GM12878 (cell line): ENCODE data around the gene MBOAT1. TPM values are rescaled to one million over a fixed set of nuclear protein-coding genes. Genes with fewer than 3 reads are reported as not detected.

Experiments
- ATAC-seq: fragments of 200-7000 bp; cut with Tn5 transposase; 3 replicates; pipeline ENCODE4 v1.9.1; 2020; ENCODE audit warnings: mild to moderate bottlenecking, moderate library complexity
- BruUV-seq: library from RNA; stranded (reverse); fragments of 400-500 nt; replicated peaks from 2 replicates; lab custom pipeline; 2021; lab: Mats Ljungman, UMichigan
- CTCF ChIA-PET: fragments of 300-600 bp; sonication (Branson Sonifier 250); formaldehyde crosslinking; extraction: SDS; loops from one replicate; lab custom pipeline; 2021; ENCODE audit warnings: inconsistent platforms; lab: Yijun Ruan, JAX
- POLR2A ChIA-PET: fragments of 350-600 bp; formaldehyde crosslinking; extraction: SDS; loops from one replicate; lab custom pipeline; 2021; ENCODE audit warnings: inconsistent platforms; lab: Charles Lee
- RAD21 ChIA-PET: fragments of 300-600 bp; sonication (Branson Sonifier 250); formaldehyde crosslinking; loops from one replicate; lab custom pipeline; 2023; ENCODE audit warnings: antibody characterized with exemption; ENCODE audit not compliant: unreplicated experiment; lab: Charles Lee
- SMC1A ChIA-PET: fragments of 300-600 bp; sonication (Branson Sonifier 250); formaldehyde crosslinking; loops from one replicate; lab custom pipeline; 2023; ENCODE audit not compliant: unreplicated experiment, uncharacterized antibody; lab: Charles Lee
- DNase-seq: peaks from one replicate; pipeline ENCODE4 v3.0.0-alpha.2; 2011; ENCODE audit warnings: low read depth, low spot score
- FAIRE-seq: peaks from 3 replicates; lab custom pipeline; 2011; peaks lifted over from hg19 to GRCh38; lab: Jason Lieb, UNC
- H2AFZ ChIP-seq: 2 replicates; pipeline ENCODE4 v1.6.0; 2011; ENCODE audit warnings: low read depth, low read length, control low read depth; ENCODE audit not compliant: control insufficient read depth
- H3K27ac ChIP-seq: 2 replicates; pipeline ENCODE4 v1.5.1; 2011; ENCODE audit warnings: control low read depth; ENCODE audit not compliant: control insufficient read depth, insufficient read depth
- H3K27me3 ChIP-seq, 2 experiments: replicated peaks in 1 of 2; 2 replicates each; pipeline versions ENCODE4 v1.6.0 to v1.6.1; 2011; ENCODE audit warnings: low read length in 1 of 2; ENCODE audit not compliant: control insufficient read depth in 2 of 2, insufficient read depth in 2 of 2
- H3K36me3 ChIP-seq, 2 experiments: 2 replicates each; pipeline ENCODE4 v1.5.1; 2011; ENCODE audit warnings: low read length in 1 of 2; ENCODE audit not compliant: control insufficient read depth in 2 of 2, insufficient read depth in 2 of 2
- H3K4me1 ChIP-seq: 2 replicates; pipeline ENCODE4 v1.6.1; 2011; ENCODE audit warnings: mild to moderate bottlenecking, low read length, moderate library complexity, mixed read lengths; ENCODE audit not compliant: control insufficient read depth, insufficient read depth
- H3K4me2 ChIP-seq: 2 replicates; pipeline ENCODE4 v1.6.0; 2011; ENCODE audit warnings: control low read depth; ENCODE audit not compliant: control insufficient read depth, insufficient read depth
- H3K4me3 ChIP-seq: fragments of 200-600 bp; sonication (generic); 2 replicates; pipeline ENCODE4 v1.5.1; 2016
- H3K79me2 ChIP-seq: 2 replicates; pipeline ENCODE4 v1.6.0; 2011; ENCODE audit warnings: low read length; ENCODE audit not compliant: control insufficient read depth, insufficient read depth
- H3K9ac ChIP-seq: 2 replicates; pipeline ENCODE4 v1.8.0; 2011; ENCODE audit warnings: low read length, control low read depth, mixed read lengths; ENCODE audit not compliant: control insufficient read depth, insufficient read depth
- H3K9me3 ChIP-seq: replicated peaks from 3 replicates; pipeline ENCODE4 v1.5.1; 2011; ENCODE audit warnings: mild to moderate bottlenecking, low read length; ENCODE audit not compliant: control insufficient read depth, insufficient read depth
- H4K20me1 ChIP-seq: 2 replicates; pipeline ENCODE4 v1.6.0; 2011; ENCODE audit not compliant: control insufficient read depth, insufficient read depth
- CREM ChIP-seq: IDR thresholded peaks from 2 replicates; pipeline ENCODE4 v1.6.1; 2014; ENCODE audit warnings: antibody characterized with exemption, low read depth
- FOXK2 ChIP-seq: fragments of 450-650 bp; IDR thresholded peaks from 2 replicates; pipeline ENCODE4 v1.6.1; 2017; ENCODE audit warnings: mild to moderate bottlenecking, moderate library complexity
- HDAC2 ChIP-seq: fragments of 200-600 bp; sonication (generic); IDR thresholded peaks from 2 replicates; pipeline ENCODE4 v1.6.1; 2017
- NBN ChIP-seq: fragments of 450-650 bp; IDR thresholded peaks from 2 replicates; pipeline ENCODE4 v1.6.1; 2016
- RAD21 ChIP-seq: IDR thresholded peaks from 2 replicates; pipeline ENCODE4 v1.6.1; 2011; ENCODE audit warnings: mild to moderate bottlenecking, low read depth, low read length, moderate library complexity; ENCODE audit not compliant: insufficient read depth
- RAD51 ChIP-seq: fragments of 450-650 bp; IDR thresholded peaks from 2 replicates; pipeline ENCODE4 v1.6.1; 2016; ENCODE audit warnings: moderate library complexity, mild to moderate bottlenecking, inconsistent platforms
- RB1 ChIP-seq: fragments of 450-650 bp; formaldehyde crosslinking; IDR thresholded peaks from 2 replicates; pipeline ENCODE4 v1.6.1; 2017; ENCODE audit warnings: mild to moderate bottlenecking, borderline replicate concordance
- RELA ChIP-seq: fragments of 450-650 bp; IDR thresholded peaks from 2 replicates; pipeline ENCODE4 v1.8.0; 2014; ENCODE audit warnings: borderline replicate concordance; ENCODE audit not compliant: partially characterized antibody
- SMC3 ChIP-seq: IDR thresholded peaks from 2 replicates; pipeline ENCODE4 v1.6.1; 2011; ENCODE audit warnings: low read length, improper control_type of control experiment, borderline replicate concordance
- TCF3 ChIP-seq: IDR thresholded peaks from 2 replicates; pipeline ENCODE4 v1.6.1; 2012; ENCODE audit warnings: low read depth, mild to moderate bottlenecking, low read length, borderline replicate concordance; ENCODE audit not compliant: insufficient read depth
- YBX1 ChIP-seq: fragments of 450-650 bp; IDR thresholded peaks from 2 replicates; pipeline ENCODE4 v1.6.1; 2016; ENCODE audit warnings: antibody characterized with exemption
- WGBS: methylation state at CpG from one replicate; pipeline ENCODE4 v1.1.6; 2016; ENCODE audit warnings: low lambda C conversion rate; ENCODE audit not compliant: insufficient replicate concordance, insufficient coverage; ENCODE audit errors: missing lambda C conversion rate; 5-methylcytosine and 5-hydroxymethylcytosine counted together
- in situ Hi-C: fragments of 300-500 bp; cut with MboI; formaldehyde crosslinking; loops from 9 replicates; pipeline ENCODE4 v1.14.3; 2018; ENCODE audit warnings: mixed read lengths
- intact Hi-C: fragments of 100-400 bp; cut with micrococcal nuclease; formaldehyde crosslinking; loops from one replicate; pipeline ENCODE4 v1.14.2; 2022; ENCODE audit not compliant: unreplicated experiment
- polyA plus RNA-seq, 11 experiments: library from polyadenylated mRNA; depleted of rRNA in 4 of 11; unstranded in 6 of 11; stranded (reverse) in 5 of 11; fragments of >200 nt; fragmentation: Nextera tagmentation in 4 of 11; fragmentation: Illumina TruSeq in 1 of 11; extraction: Ambion mirVana in 4 of 11; extraction: Trizol in 1 of 11; gene quantifications; 1 replicate in 1 of 11; 2 replicates in 10 of 11; pipeline versions ENCODE4 v1.2.1 to v1.2.3, GENCODE V29; 2011 to 2016; ENCODE audit warnings: inconsistent platforms in 2 of 11, missing spikeins in 2 of 11, low read depth in 1 of 11
- total RNA-seq, 4 experiments: library from RNA; depleted of rRNA in 3 of 4; stranded (reverse); fragments of >200 nt in 3 of 4; fragmentation: Illumina TruSeq in 1 of 4; extraction: Trizol in 1 of 4; gene quantifications; 2 replicates each; pipeline versions ENCODE4 v1.2.1 to v1.2.3, GENCODE V29; 2013 to 2021
- TF ChIP-seq, protein P1 (sequence below): fragments of 450-650 bp; IDR thresholded peaks from 2 replicates; pipeline ENCODE4 v1.6.1; 2018; ENCODE audit warnings: borderline replicate concordance, mild to moderate bottlenecking; ENCODE audit not compliant: partially characterized antibody
- TF ChIP-seq, protein P2 (sequence below): fragments of 450-650 bp; IDR thresholded peaks from 2 replicates; pipeline ENCODE4 v1.6.1; 2017; ENCODE audit warnings: borderline replicate concordance
- TF ChIP-seq, protein P3 (sequence below): fragments of 450-650 bp; IDR thresholded peaks from 2 replicates; pipeline ENCODE4 v1.6.1; 2017; ENCODE audit warnings: mild to moderate bottlenecking, low read depth, inconsistent platforms; ENCODE audit not compliant: poor library complexity, severe bottlenecking

The MBOAT1 gene
- total and polyA plus RNA-seq, 10 of the 15 experiments (the other 5 are each of a cell fraction or from before 2014, with no cell fraction given): 0.39 to 21.0 (median 11.6) TPM

DNA sequence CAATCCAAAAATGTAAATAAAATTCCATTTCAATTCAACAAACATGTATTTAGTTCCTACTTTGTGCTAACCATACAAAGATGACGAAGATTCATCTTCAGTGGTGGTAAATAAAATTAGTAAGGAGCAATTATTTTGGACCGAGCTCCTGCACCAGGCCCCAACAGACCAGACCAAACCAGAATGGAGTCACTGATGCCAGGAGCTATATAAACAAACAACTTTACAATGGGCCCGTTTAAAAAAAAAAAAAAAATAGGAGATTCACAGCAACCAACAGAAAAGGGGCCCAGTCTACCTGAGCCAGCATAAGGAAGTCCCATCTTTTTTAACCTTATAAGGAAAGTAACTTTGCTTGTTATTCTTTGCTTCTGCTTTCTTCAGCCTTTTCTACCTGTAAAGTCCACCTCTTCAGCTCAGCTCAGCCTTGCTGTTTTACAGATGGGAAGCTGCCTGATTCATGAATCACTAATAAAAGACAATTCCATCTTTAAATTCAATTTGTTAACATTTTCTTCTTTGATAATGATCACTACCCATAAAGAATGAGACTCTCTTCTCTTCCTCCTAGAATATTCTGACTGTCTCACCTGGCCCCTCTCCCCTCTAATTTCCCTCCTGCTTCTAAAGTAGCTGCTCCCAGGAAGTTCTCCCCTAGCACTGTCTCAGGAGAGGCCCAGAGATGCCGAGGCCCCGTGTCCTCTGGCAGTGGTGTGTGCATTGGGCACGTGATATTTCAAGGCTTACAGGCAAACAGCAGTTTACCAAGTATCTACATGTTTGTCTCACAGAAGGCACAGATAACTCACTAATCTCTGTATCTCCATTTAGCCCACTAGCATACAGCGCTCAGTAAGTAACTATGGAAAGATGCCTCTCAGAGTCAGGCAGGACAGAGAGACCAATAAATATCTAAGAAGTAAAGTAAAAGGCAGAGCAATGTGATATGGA, 8.4 kb downstream of the MBOAT1 start:
- FAIRE-seq: no peak
- SMC1A ChIA-PET: interaction anchor here (0.6 to 8.8 kb wide), 7 partner anchors 8 to 111 kb away, joined by 3 to 64 read pairs (median 4); partner anchors contain the start of gene MBOAT1
- H3K9me3 ChIP-seq: no peaks in the 10 kb centered on the region; the same call in 2 of the 3 replicates
- no TSS peak for BruUV-seq
- H3K4me3 ChIP-seq: no peak overlapping the region; the same call in 1 of the 2 replicates
- H3K27ac ChIP-seq: peak overlapping the region; percentile 77
- H3K4me2 ChIP-seq: no peak overlapping the region
- no peaks in the 10 kb centered on the region for H3K27me3 ChIP-seq
- peaks cover 67% of the 10 kb centered on the region for H3K79me2 ChIP-seq
- H2AFZ ChIP-seq: peak overlapping the region; percentile 1; the same call in 1 of the 2 replicates
- H3K36me3 ChIP-seq: no peaks in the 10 kb centered on the region; a peak in 2 of 4 replicates
- peak; percentile 10; the same call in 2 of the 3 replicates for ATAC-seq
- no peak overlapping the region for H3K9ac ChIP-seq
- in situ Hi-C loops: no loop called here
- H3K4me1 ChIP-seq: peaks cover 63% of the 10 kb centered on the region
- WGBS: 84% methylated on average over 7 of the region's 7 CpGs
- intact Hi-C loops: no loop called here
- DNase-seq: no peak
- CTCF ChIA-PET: interaction anchor here (2.4 to 2.8 kb wide), 2 partner anchors 9 to 77 kb away, joined by 9 to 15 read pairs; partner anchors contain the start of gene MBOAT1
- RAD21 ChIA-PET: interaction anchor here (0.6 to 3.2 kb wide), 2 partner anchors 77 to 267 kb away, joined by 3 to 10 read pairs; no protein-coding TSS in a partner anchor
- H4K20me1 ChIP-seq: no peaks in the 10 kb centered on the region
- POLR2A ChIA-PET: interaction anchor here (1.5 kb wide), 1 partner anchor 10 kb away, joined by 5 read pairs; no protein-coding TSS in a partner anchor
- TF ChIP-seq TCF3 (no peak), YBX1 (no peak), RELA (no peak), NBN (no peak), RAD21 (no peak), CREM (no peak), RAD51 (peak; percentile 78), RB1 (no peak), HDAC2 (no peak), FOXK2 (no peak), SMC3 (no peak)
- TF ChIP-seq, protein P1, sequence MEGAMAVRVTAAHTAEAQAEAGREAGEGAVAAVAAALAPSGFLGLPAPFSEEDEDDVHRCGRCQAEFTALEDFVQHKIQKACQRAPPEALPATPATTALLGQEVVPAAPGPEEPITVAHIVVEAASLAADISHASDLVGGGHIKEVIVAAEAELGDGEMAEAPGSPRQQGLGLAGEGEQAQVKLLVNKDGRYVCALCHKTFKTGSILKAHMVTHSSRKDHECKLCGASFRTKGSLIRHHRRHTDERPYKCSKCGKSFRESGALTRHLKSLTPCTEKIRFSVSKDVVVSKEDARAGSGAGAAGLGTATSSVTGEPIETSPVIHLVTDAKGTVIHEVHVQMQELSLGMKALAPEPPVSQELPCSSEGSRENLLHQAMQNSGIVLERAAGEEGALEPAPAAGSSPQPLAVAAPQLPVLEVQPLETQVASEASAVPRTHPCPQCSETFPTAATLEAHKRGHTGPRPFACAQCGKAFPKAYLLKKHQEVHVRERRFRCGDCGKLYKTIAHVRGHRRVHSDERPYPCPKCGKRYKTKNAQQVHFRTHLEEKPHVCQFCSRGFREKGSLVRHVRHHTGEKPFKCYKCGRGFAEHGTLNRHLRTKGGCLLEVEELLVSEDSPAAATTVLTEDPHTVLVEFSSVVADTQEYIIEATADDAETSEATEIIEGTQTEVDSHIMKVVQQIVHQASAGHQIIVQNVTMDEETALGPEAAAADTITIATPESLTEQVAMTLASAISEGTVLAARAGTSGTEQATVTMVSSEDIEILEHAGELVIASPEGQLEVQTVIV: no peak
- TF ChIP-seq, protein P2, sequence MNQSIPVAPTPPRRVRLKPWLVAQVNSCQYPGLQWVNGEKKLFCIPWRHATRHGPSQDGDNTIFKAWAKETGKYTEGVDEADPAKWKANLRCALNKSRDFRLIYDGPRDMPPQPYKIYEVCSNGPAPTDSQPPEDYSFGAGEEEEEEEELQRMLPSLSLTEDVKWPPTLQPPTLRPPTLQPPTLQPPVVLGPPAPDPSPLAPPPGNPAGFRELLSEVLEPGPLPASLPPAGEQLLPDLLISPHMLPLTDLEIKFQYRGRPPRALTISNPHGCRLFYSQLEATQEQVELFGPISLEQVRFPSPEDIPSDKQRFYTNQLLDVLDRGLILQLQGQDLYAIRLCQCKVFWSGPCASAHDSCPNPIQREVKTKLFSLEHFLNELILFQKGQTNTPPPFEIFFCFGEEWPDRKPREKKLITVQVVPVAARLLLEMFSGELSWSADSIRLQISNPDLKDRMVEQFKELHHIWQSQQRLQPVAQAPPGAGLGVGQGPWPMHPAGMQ: no peak
- TF ChIP-seq, protein P3, sequence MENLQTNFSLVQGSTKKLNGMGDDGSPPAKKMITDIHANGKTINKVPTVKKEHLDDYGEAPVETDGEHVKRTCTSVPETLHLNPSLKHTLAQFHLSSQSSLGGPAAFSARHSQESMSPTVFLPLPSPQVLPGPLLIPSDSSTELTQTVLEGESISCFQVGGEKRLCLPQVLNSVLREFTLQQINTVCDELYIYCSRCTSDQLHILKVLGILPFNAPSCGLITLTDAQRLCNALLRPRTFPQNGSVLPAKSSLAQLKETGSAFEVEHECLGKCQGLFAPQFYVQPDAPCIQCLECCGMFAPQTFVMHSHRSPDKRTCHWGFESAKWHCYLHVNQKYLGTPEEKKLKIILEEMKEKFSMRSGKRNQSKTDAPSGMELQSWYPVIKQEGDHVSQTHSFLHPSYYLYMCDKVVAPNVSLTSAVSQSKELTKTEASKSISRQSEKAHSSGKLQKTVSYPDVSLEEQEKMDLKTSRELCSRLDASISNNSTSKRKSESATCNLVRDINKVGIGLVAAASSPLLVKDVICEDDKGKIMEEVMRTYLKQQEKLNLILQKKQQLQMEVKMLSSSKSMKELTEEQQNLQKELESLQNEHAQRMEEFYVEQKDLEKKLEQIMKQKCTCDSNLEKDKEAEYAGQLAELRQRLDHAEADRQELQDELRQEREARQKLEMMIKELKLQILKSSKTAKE: no peak
